Heart left ventricle (tissue), 16 donors: ENCODE data around the gene HAUS7. TPM values are rescaled to one million over a fixed set of nuclear protein-coding genes. Genes with fewer than 3 reads are reported as not detected.

Experiments
- ATAC-seq, 4 donors: fragments of 200-7000 bp; cut with Tn5 transposase; one replicate each; pipeline ENCODE4 v1.9.1; 2020 to 2022; ENCODE audit warnings: moderate library complexity in 4 of 4, mild to moderate bottlenecking in 3 of 4, moderate number of reproducible peaks in 1 of 4
- DNase-seq, 5 donors: peaks; one replicate each; pipeline ENCODE4 v3.0.0-alpha.2; 2020
- H3K27ac ChIP-seq, 12 donors: fragments of 200-600 bp; sonication (generic) in 4 of 12; one replicate each; pipeline versions ENCODE4 v1.5.0 to v1.8.0; 2016 to 2022; ENCODE audit warnings: mild to moderate bottlenecking in 2 of 12
- H3K27me3 ChIP-seq, 9 donors: fragments of 200-600 bp; sonication (generic) in 2 of 9; one replicate each; pipeline versions ENCODE4 v1.5.1 to v1.8.0; 2016 to 2022; ENCODE audit warnings: mild to moderate bottlenecking in 3 of 9
- H3K36me3 ChIP-seq, 9 donors: fragments of 200-600 bp; sonication (generic) in 2 of 9; one replicate each; pipeline versions ENCODE4 v1.5.0 to v1.8.0; 2018 to 2022; ENCODE audit warnings: mild to moderate bottlenecking in 2 of 9
- H3K4me1 ChIP-seq, 12 donors: fragments of 200-600 bp; sonication (generic) in 4 of 12; one replicate each; pipeline versions ENCODE4 v1.5.0 to v1.8.0; 2016 to 2022; ENCODE audit warnings: mild to moderate bottlenecking in 3 of 12
- H3K4me3 ChIP-seq, 12 donors: fragments of 200-600 bp; sonication (generic) in 4 of 12; one replicate each; pipeline versions ENCODE4 v1.5.0 to v1.8.0; 2017 to 2022; ENCODE audit warnings: mild to moderate bottlenecking in 9 of 12, moderate library complexity in 4 of 12
- H3K9me3 ChIP-seq, 12 donors: fragments of 200-600 bp; sonication (generic) in 4 of 12; one replicate each; pipeline versions ENCODE4 v1.5.0 to v1.8.0; 2016 to 2022; ENCODE audit warnings: mild to moderate bottlenecking in 1 of 12
- POLR2A ChIP-seq, 2 donors: fragments of 450-650 bp; IDR thresholded peaks; one replicate each; pipeline ENCODE4 v1.6.1; 2017; ENCODE audit warnings: antibody characterized with exemption in 2 of 2, mild to moderate bottlenecking in 2 of 2, moderate library complexity in 2 of 2
- WGBS, 4 donors: extraction: QIAGEN DNeasy Blood & Tissue Kit in 2 of 4; methylation state at CpG; one replicate each; pipeline versions ENCODE4 v1.1.5 to v1.1.7; 2013 to 2018; 5-methylcytosine and 5-hydroxymethylcytosine counted together
- intact Hi-C, 10 donors: fragments of 100-400 bp; cut with DNase I; formaldehyde crosslinking; loops; one replicate each; pipeline versions ENCODE4 v1.11.1 to v1.14.2; 2022
- polyA plus RNA-seq, 2 donors: library from polyadenylated mRNA; stranded (reverse); fragments of 200-250 nt; gene quantifications; one replicate each; pipeline ENCODE4 v1.2.3, GENCODE V29; 2013
- total RNA-seq, 9 donors: library from RNA; depleted of rRNA in 2 of 9; stranded (reverse); fragments of >200 nt in 2 of 9; fragmentation: NEBNext Ultra II Directional in 3 of 9; extraction: Animal tissue kit (Norgen Biotek cat#: 25700) in 3 of 9; gene quantifications; one replicate each; pipeline versions ENCODE4 v1.1.0 to v1.2.4, GENCODE V29; 2016 to 2023
- TF ChIP-seq, protein P1 (sequence below), 12 donors: fragments of 200-600 bp; sonication (generic) in 4 of 12; IDR thresholded peaks; one replicate each; pipeline versions ENCODE4 v1.5.0 to v1.8.0; 2018 to 2022; ENCODE audit warnings: antibody characterized with exemption in 12 of 12, mild to moderate bottlenecking in 5 of 12
- donor health status: ischemic (EF 13 %, LVEDD 7.1; RV severe dilation, severe dysfunction).
- donor health status: healthy with polysubstance abuse.
- donor health status: DM: no; HTN: yes; CAD: no.
- donor health status: DM: no; HTN: no; CAD: no.
- donor health status: ischemic (EF 25% LVEDD 6.9; RV normal size, moderate dysfunction).
- donor health status: ischemic (EF 25% LVEDD 5.7; RV mildly dilated, moderate dysfunction).
- donor health status: healthy.
- donor health status: DM: yes; HTN: yes; CAD: no.
- donor health status: ischemic (EF 35%, LVEDD 5.7; RV mildly dilated, moderate dysfunction).
- donor health status: nonischemic (EF 11% LVEDD 7.7; RV severe dilation, severe dysfunction).
- donor health status: DM: yes; HTN: yes; CAD: no.
- donor health status: PGD.
- donor health status: ischemic (EF 29% LVEDD 5.4; RV normal size, mild dysfunction).
- donor health status: nonischemic (EF 23%, LVEDD 6.1; RV moderate dilation, normal function).

Gene HAUS7
- total and polyA plus RNA-seq, 11 donors: 15.3 to 28.2 (median 20.2) TPM

DNA sequence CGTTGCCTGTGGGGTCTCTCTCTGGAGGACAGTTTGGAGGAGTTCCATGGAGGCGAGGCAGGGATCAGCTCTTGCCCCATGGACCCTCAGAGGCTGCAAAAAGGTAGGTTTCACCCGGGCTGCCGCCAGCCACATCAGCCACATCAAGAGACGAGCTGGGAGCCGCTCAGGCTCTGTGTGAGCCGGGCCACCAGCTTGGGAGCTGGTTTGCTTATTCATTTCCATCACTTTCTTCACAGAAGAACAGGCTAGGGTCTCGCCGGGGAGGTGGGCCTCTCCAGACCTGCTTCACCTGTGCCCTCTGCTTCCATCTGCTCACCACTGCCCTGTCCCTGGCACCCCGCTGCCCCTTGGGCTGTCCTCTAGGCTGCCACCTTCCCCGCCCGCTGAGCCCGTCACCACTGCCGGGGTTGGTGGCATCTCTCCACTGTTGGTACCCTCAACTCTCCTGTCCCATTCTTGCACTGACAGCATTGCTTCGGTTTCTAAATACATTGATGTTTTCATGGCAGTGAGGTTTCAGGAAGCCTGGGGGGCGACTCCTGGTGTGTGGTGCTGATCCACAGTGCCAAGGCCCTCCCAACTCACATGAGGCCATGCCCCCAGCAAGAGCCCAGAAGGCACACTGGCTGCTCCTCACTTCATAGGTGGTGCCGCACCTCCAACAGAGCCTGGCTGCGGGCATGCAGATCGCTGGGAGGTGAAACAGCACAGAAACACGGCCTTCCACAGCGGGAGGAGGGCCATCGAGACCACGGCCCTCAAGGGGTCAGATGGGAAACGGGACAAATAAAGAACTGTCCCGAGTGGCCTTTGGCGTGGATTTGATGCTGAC is 20.0 kb downstream of the HAUS7 start:
- Histone ChIP-seq H3K4me3 (no peak overlapping the region), H3K27me3 (peaks cover 0 to 4% (median 0%) of the 10 kb centered on the region in 9 donors), H3K4me1 (no peaks in the 10 kb centered on the region), H3K9me3 (no peaks in the 10 kb centered on the region), H3K36me3 (peaks cover 0 to 21% (median 5%) of the 10 kb centered on the region in 9 donors), H3K27ac (no peak overlapping the region)
- WGBS, 4 donors: 87 to 97% (median 93%) methylated on average over 23 to 26 of the region's 26 CpGs
- ATAC-seq (no peak), DNase-seq (no peak)
- intact Hi-C loops: loop anchor here in 1 of 10 donors (10.0 kb wide), 1 partner anchor 54 kb away; no protein-coding TSS in a partner anchor
- TF ChIP-seq, protein P1, sequence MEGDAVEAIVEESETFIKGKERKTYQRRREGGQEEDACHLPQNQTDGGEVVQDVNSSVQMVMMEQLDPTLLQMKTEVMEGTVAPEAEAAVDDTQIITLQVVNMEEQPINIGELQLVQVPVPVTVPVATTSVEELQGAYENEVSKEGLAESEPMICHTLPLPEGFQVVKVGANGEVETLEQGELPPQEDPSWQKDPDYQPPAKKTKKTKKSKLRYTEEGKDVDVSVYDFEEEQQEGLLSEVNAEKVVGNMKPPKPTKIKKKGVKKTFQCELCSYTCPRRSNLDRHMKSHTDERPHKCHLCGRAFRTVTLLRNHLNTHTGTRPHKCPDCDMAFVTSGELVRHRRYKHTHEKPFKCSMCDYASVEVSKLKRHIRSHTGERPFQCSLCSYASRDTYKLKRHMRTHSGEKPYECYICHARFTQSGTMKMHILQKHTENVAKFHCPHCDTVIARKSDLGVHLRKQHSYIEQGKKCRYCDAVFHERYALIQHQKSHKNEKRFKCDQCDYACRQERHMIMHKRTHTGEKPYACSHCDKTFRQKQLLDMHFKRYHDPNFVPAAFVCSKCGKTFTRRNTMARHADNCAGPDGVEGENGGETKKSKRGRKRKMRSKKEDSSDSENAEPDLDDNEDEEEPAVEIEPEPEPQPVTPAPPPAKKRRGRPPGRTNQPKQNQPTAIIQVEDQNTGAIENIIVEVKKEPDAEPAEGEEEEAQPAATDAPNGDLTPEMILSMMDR (IDR thresholded peaks at IDR 0.05): no peak
- TF ChIP-seq POLR2A (IDR thresholded peaks at IDR 0.05): no peak

DNA sequence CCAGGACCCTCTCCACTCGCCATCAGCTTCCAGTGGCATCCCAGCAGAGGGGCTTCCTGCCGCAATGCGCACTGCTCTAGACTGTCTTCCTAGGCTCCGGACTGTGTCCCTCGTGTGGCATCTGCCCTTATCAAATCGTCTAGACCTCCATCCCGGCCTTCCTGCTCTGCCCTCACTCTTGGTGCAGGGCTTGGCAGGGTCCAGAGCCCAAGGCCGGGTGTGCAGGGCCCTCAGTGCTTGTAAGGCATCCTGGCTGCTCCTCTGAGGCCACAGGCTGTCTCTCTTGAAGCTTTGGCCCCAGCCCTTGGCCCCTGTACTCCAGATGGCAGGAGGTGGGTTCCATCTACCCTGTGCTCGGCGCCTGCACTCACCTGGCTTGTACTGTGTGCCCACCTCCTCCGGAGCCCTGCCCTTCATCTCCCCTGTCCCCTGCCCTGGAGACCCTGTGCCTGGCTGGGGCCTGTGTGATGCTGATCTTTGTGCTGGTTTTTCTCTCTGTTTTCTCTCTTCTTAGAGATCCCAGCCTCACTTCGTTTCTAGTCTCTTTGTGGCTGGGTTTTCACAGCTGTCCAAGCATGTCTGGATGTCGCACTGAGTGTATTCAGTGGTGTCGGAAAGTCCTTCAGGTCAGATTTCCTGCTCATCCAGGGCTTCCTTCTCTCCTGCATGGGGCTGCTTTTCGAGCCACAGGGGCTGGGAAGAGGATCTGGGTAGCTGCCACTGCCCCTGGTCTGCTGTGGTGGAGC is 20.8 kb downstream of the HAUS7 start:
- Histone ChIP-seq H3K9me3 (no peaks in the 10 kb centered on the region), H3K4me1 (no peaks in the 10 kb centered on the region), H3K4me3 (no peak overlapping the region), H3K27me3 (peaks cover 0 to 4% (median 0%) of the 10 kb centered on the region in 9 donors), H3K27ac (no peak overlapping the region), H3K36me3 (peaks cover 0 to 13% (median 4%) of the 10 kb centered on the region in 9 donors)
- ATAC-seq (no peak), DNase-seq (no peak)
- TF ChIP-seq, protein P1 (IDR thresholded peaks at IDR 0.05): no peak
- no peak for TF ChIP-seq POLR2A (IDR thresholded peaks at IDR 0.05)
- 82 to 96% (median 89%) methylated on average over 14 to 15 of the region's 15 CpGs for WGBS, 4 donors
- intact Hi-C loops: loop anchor here in 2 of 10 donors (10.0 kb wide), 2 partner anchors 55 to 415 kb away; no protein-coding TSS in a partner anchor

- DNase-seq (no peak), ATAC-seq (no peak)
- H3K9me3 ChIP-seq: no peaks in the 10 kb centered on the region
- peaks cover 0 to 4% (median 0%) of the 10 kb centered on the region in 9 donors for H3K27me3 ChIP-seq
- no peak for TF ChIP-seq POLR2A (IDR thresholded peaks at IDR 0.05)
- H3K36me3 ChIP-seq: peaks cover 0 to 10% (median under 1%) of the 10 kb centered on the region in 9 donors
- intact Hi-C loops: loop anchor here in 1 of 10 donors (10.0 kb wide), 1 partner anchor 414 kb away; no protein-coding TSS in a partner anchor
- 90 to 97% (median 96%) methylated on average over 13 to 21 of the region's 21 CpGs for WGBS, 4 donors
- no peak overlapping the region for H3K27ac ChIP-seq
- H3K4me1 ChIP-seq: no peaks in the 10 kb centered on the region
- no peak overlapping the region for H3K4me3 ChIP-seq
These were observed 21.6 kb downstream of the HAUS7 start for GRCh38 chrX:153448556-153449367.

DNA sequence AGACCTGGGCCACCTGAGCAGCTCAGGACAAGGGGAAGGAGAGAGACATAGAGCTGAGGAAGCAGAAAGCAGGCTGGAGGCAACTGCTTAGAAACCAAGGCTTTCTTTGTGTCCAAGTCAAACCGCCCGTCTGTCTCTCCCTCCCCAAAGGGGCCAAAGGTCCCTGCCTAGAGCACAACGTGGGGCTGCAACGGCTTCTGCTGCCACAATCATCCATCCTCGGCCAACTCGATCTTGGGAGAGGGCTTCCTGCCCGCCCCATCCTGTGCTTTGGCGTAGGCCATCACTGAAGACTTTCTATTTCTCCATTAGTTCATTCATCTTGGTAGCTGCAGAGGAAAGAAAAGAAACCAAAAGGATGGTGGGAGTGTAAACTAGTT is 22.8 kb downstream of the HAUS7 start:
- TF ChIP-seq, protein P1 (IDR thresholded peaks at IDR 0.05): no peak
- no peak for TF ChIP-seq POLR2A (IDR thresholded peaks at IDR 0.05)
- H3K9me3 ChIP-seq: no peaks in the 10 kb centered on the region
- H3K36me3 ChIP-seq: peaks cover 0 to 10% (median 0%) of the 10 kb centered on the region in 9 donors
- no peaks in the 10 kb centered on the region for H3K4me1 ChIP-seq
- 83 to 92% (median 87%) methylated on average over 8 of the region's 8 CpGs for WGBS, 4 donors
- H3K27me3 ChIP-seq: peaks cover 0 to 4% (median 0%) of the 10 kb centered on the region in 9 donors
- H3K27ac ChIP-seq: no peak overlapping the region
- H3K4me3 ChIP-seq: no peak overlapping the region
- DNase-seq (no peak), ATAC-seq (no peak)
- intact Hi-C loops: loop anchor here in 1 of 10 donors (10.0 kb wide), 1 partner anchor 413 kb away; no protein-coding TSS in a partner anchor
